Cardiac fibroblast (primary cell): ENCODE results near the gene ELL.

Experiments used
- DNase-seq, 2 donors: peaks; one replicate each; pipeline versions ENCODE4 v3.0.0 to v3.0.0-alpha.2; 2010; ENCODE audit warnings: low read depth in 2 of 2
- H3K4me3 ChIP-seq, 2 donors: replicated peaks in 1 of 2; 1 replicate in 1 of 2; 2 replicates in 1 of 2; pipeline ENCODE4 v1.5.1; 2011; ENCODE audit warnings: low read depth in 2 of 2, low read length in 2 of 2, mild to moderate bottlenecking in 2 of 2, moderate library complexity in 1 of 2
- CTCF ChIP-seq: IDR thresholded peaks from one replicate; pipeline ENCODE4 v1.5.1; 2011; ENCODE audit warnings: low read depth, mild to moderate bottlenecking, low read length, inconsistent platforms

ELL gene

GRCh38 chr19:18557411-18558201, 35.7 kb upstream of the ELL start, which contains the start of gene KXD1:
Gene KXD1 (plus strand): TSS chr19:18557870. CDS start chr19:18562057, 4,187 bp downstream.
- peak; percentile 100 for DNase-seq
- no peak for TF ChIP-seq CTCF
- H3K4me3 ChIP-seq: peak within 1 kb of the TSS; percentile 93 to 99

GRCh38 chr19:18551631-18552030, 29.8 kb upstream of the ELL start:
- TF ChIP-seq CTCF: no peak
- DNase-seq: no peak
- no peak overlapping the region for H3K4me3 ChIP-seq

- no peak for TF ChIP-seq CTCF
- DNase-seq: peak; percentile 62 to 77
- H3K4me3 ChIP-seq: peak overlapping the region; percentile 37 to 52
Measured at GRCh38 chr19:18543814-18544475, 22.1 kb upstream of the ELL start.

- peak; percentile 87 to 93 for DNase-seq
- peak within 1 kb of the TSS; percentile 69 to 86 for H3K4me3 ChIP-seq
- TF ChIP-seq CTCF: no peak
Measured at GRCh38 chr19:18542941-18543813, 21.3 kb upstream of the ELL start, which contains the start of gene FKBP8. Gene FKBP8 (minus strand): TSS chr19:18543573. CDS start chr19:18541970, 1,603 bp downstream.

GRCh38 chr19:18541992-18542940, 20.4 kb upstream of the ELL start:
- DNase-seq: peak; percentile 14 to 21
- no peak for TF ChIP-seq CTCF
- peak overlapping the region; percentile 69 to 86 for H3K4me3 ChIP-seq
